DOHH2 (cell line): ENCODE measurements around the gene CYP2D6.
"Not testable (repeated sequence)": the region's sequence is repeated elsewhere in the genome, so short reads cannot be mapped to it uniquely, and the experiment has no call there.

ENCODE experiments used
- H3F3A ChIP-seq: fragments of 200-600 bp; sonication (generic), shearing (Covaris generic); 2 replicates; pipeline ENCODE4 v1.6.0; 2016; ENCODE audit warnings: antibody characterized with exemption, mild to moderate bottlenecking; ENCODE audit not compliant: control insufficient read depth, insufficient read depth
- H3K27ac ChIP-seq: fragments of 200-600 bp; sonication (generic); 2 replicates; pipeline ENCODE4 v1.5.1; 2014; ENCODE audit warnings: low read depth, mild to moderate bottlenecking, low read length, moderate library complexity
- H3K27me3 ChIP-seq: fragments of 200-600 bp; sonication (generic); 2 replicates; pipeline ENCODE4 v1.6.1; 2014; ENCODE audit warnings: mild to moderate bottlenecking, low read length, mixed read lengths; ENCODE audit not compliant: control insufficient read depth
- H3K36me3 ChIP-seq: fragments of 200-600 bp; sonication (generic); 2 replicates; pipeline ENCODE4 v1.6.1; 2014; ENCODE audit warnings: mild to moderate bottlenecking, low read length, moderate library complexity, mixed read lengths; ENCODE audit not compliant: control insufficient read depth
- H3K4me1 ChIP-seq: fragments of 200-600 bp; sonication (generic); 2 replicates; pipeline ENCODE4 v1.6.1; 2014; ENCODE audit warnings: mild to moderate bottlenecking, low read length, mixed read lengths; ENCODE audit not compliant: control insufficient read depth
- H3K4me2 ChIP-seq: fragments of 200-600 bp; sonication (generic); 2 replicates; pipeline ENCODE4 v1.6.0; 2014; ENCODE audit warnings: mild to moderate bottlenecking, low read length, moderate library complexity
- H3K4me3 ChIP-seq: fragments of 200-600 bp; sonication (generic); 2 replicates; pipeline ENCODE4 v1.5.1; 2014; ENCODE audit warnings: mild to moderate bottlenecking, low read length, mixed read lengths
- H3K79me2 ChIP-seq: fragments of 200-600 bp; sonication (generic); 2 replicates; pipeline ENCODE4 v1.6.1; 2014; ENCODE audit warnings: mild to moderate bottlenecking, low read length, mixed read lengths; ENCODE audit not compliant: control insufficient read depth
- H3K9me2 ChIP-seq: fragments of 200-600 bp; sonication (generic); replicated peaks from 2 replicates; pipeline ENCODE4 v1.6.1; 2014; ENCODE audit warnings: mild to moderate bottlenecking, low read length, mixed read lengths; ENCODE audit not compliant: control insufficient read depth
- H3K9me3 ChIP-seq: fragments of 200-600 bp; sonication (generic); 2 replicates; pipeline ENCODE4 v1.6.1; 2014; ENCODE audit warnings: antibody characterized with exemption, low read length, mixed read lengths; ENCODE audit not compliant: control insufficient read depth, insufficient read depth
- H4K20me1 ChIP-seq: fragments of 200-600 bp; sonication (generic); 2 replicates; pipeline ENCODE4 v1.6.0; 2014; ENCODE audit warnings: low read depth, mild to moderate bottlenecking, antibody characterized with exemption, low read length, moderate library complexity; ENCODE audit not compliant: control insufficient read depth, insufficient read depth
- EZH2phosphoT487 ChIP-seq: fragments of 200-600 bp; sonication (generic); IDR thresholded peaks from 2 replicates; pipeline ENCODE4 v1.6.1; 2017; ENCODE audit warnings: borderline replicate concordance, mild to moderate bottlenecking, antibody characterized with exemption, low read length, moderate library complexity, mixed read lengths
- TF ChIP-seq, protein P1 (sequence below): fragments of 200-600 bp; sonication (generic); IDR thresholded peaks from one replicate; pipeline ENCODE4 v1.5.1; 2014; ENCODE audit warnings: antibody characterized with exemption, mild to moderate bottlenecking, low read depth, low read length; ENCODE audit not compliant: poor library complexity, severe bottlenecking

The CYP2D6 gene

GRCh38 chr22:42138122-42138770, 7.6 kb upstream of the CYP2D6 start:
- Histone ChIP-seq H3K27ac (no peak overlapping the region), H3K27me3 (no peaks in the 10 kb centered on the region), H3K9me2 (no peaks in the 10 kb centered on the region), H3K36me3 (no peaks in the 10 kb centered on the region), H3K4me2 (no peak overlapping the region), H3K9me3 (no peaks in the 10 kb centered on the region), H4K20me1 (no peaks in the 10 kb centered on the region), H3K79me2 (no peaks in the 10 kb centered on the region), H3K4me3 (no peak overlapping the region), H3F3A (no peaks in the 10 kb centered on the region), H3K4me1 (no peaks in the 10 kb centered on the region)
- TF ChIP-seq, protein P1, sequence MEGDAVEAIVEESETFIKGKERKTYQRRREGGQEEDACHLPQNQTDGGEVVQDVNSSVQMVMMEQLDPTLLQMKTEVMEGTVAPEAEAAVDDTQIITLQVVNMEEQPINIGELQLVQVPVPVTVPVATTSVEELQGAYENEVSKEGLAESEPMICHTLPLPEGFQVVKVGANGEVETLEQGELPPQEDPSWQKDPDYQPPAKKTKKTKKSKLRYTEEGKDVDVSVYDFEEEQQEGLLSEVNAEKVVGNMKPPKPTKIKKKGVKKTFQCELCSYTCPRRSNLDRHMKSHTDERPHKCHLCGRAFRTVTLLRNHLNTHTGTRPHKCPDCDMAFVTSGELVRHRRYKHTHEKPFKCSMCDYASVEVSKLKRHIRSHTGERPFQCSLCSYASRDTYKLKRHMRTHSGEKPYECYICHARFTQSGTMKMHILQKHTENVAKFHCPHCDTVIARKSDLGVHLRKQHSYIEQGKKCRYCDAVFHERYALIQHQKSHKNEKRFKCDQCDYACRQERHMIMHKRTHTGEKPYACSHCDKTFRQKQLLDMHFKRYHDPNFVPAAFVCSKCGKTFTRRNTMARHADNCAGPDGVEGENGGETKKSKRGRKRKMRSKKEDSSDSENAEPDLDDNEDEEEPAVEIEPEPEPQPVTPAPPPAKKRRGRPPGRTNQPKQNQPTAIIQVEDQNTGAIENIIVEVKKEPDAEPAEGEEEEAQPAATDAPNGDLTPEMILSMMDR: no peak
- no peak for TF ChIP-seq EZH2phosphoT487

DNA sequence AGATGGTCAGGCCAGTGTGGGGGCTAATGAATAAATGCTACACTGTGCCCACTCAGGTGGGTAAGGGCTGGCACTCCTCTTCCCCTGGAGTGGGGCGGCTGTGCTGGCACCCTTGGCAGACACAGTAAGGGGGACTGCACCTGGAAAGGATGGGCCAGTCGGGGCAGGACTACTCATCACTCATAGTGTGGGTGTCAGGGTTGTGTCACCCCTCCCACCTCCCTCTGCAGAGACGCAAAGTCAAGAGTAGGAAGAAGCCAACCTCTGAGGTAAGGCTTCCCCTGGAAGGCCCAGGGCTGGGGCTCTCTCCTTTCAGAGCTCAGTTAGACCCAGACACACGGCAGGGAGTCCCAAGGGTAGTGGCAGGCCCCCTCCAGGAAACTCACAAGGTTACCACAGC, 5.1 kb upstream of the CYP2D6 start:
- H3K36me3 ChIP-seq, H3K27ac ChIP-seq, H3K4me3 ChIP-seq, H4K20me1 ChIP-seq, H3K4me1 ChIP-seq, H3K79me2 ChIP-seq, H3K9me2 ChIP-seq, H3F3A ChIP-seq, H3K9me3 ChIP-seq, H3K27me3 ChIP-seq, H3K4me2 ChIP-seq: not testable (repeated sequence)

- TF ChIP-seq, protein P1: no peak
- Histone ChIP-seq H3K36me3 (no peaks in the 10 kb centered on the region), H3K79me2 (no peaks in the 10 kb centered on the region), H3K27ac (no peak overlapping the region), H3K9me2 (no peaks in the 10 kb centered on the region), H3K4me1 (no peaks in the 10 kb centered on the region), H4K20me1 (no peaks in the 10 kb centered on the region), H3K9me3 (no peaks in the 10 kb centered on the region), H3K4me2 (no peak overlapping the region), H3K4me3 (no peak overlapping the region), H3F3A (no peaks in the 10 kb centered on the region), H3K27me3 (no peaks in the 10 kb centered on the region)
Observed at GRCh38 chr22:42134100-42135020, 3.8 kb upstream of the CYP2D6 start.

DNA sequence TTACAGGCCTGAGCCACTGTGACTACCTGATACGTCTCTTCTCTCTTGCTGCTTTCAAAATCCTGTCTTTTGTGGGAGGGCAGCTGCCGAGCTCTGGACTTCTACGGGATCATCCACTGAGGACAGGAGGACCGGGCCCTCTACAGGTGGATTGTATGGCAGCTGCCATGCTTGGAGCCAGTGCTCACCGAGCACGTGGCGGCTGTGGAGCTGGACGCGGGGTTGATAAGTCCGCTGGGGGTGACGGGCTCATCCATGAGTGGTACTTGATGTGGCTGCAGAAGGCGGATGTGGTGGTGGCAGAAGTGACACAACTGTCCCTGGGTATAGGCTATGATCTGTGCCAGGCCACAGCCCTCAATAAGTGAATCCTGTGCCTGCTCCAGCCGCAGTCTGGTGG, 1.8 kb upstream of the CYP2D6 start:
- Histone ChIP-seq H4K20me1 (no peaks in the 10 kb centered on the region), H3K27ac (no peak overlapping the region), H3K79me2 (no peaks in the 10 kb centered on the region), H3K4me3 (no peak overlapping the region), H3K4me1 (no peaks in the 10 kb centered on the region), H3K4me2 (no peak overlapping the region), H3F3A (no peaks in the 10 kb centered on the region), H3K27me3 (no peaks in the 10 kb centered on the region), H3K36me3 (no peaks in the 10 kb centered on the region), H3K9me3 (no peaks in the 10 kb centered on the region), H3K9me2 (no peaks in the 10 kb centered on the region)
- TF ChIP-seq, protein P1: no peak
- no peak for TF ChIP-seq EZH2phosphoT487
